Dermis microvascular lymphatic vessel endothelial cell (primary cell): ENCODE results near the gene RDM1. TPM values are rescaled to one million over a fixed set of nuclear protein-coding genes. Genes with fewer than 3 reads are reported as not detected.
A peak's percentile ranks its signal among the peaks of the same experiment; 100 is the strongest.

ENCODE experiments used
- DNase-seq, 2 donors: peaks; one replicate each; pipeline versions ENCODE4 v3.0.0 to v3.0.0-alpha.2; 2010; ENCODE audit warnings: low read depth in 2 of 2
- total RNA-seq: library from RNA; depleted of rRNA; stranded (reverse); fragments of >200 nt; gene quantifications from 2 replicates; pipeline ENCODE4 v1.2.1, GENCODE V29; 2014

The RDM1 gene
- total RNA-seq, 1 donor from 2014 or later = 0.13 TPM

DNA sequence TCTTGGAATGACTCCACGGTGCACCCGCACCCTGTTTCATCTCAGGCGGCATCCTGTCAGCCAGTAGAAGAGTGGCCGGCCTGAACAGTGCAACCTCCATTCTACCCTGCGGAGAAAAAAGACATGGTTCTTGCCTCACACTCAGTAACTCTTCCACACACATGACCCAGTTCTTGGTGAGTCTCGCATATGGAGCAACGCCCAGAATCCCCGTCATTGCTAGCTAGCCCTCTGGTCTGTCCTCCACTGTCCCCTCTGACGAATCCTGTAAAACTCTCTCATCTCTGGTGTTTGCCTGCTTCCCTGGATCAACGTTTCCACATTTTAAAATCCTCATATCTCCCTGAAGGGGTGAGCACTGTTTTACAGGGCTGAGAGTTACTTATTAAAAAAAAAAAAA, 4.2 kb upstream of the RDM1 start:
- DNase-seq = no peak

GRCh38 chr17:35932586-35932985, 2.0 kb upstream of the RDM1 start:
- no peak for DNase-seq

DNA sequence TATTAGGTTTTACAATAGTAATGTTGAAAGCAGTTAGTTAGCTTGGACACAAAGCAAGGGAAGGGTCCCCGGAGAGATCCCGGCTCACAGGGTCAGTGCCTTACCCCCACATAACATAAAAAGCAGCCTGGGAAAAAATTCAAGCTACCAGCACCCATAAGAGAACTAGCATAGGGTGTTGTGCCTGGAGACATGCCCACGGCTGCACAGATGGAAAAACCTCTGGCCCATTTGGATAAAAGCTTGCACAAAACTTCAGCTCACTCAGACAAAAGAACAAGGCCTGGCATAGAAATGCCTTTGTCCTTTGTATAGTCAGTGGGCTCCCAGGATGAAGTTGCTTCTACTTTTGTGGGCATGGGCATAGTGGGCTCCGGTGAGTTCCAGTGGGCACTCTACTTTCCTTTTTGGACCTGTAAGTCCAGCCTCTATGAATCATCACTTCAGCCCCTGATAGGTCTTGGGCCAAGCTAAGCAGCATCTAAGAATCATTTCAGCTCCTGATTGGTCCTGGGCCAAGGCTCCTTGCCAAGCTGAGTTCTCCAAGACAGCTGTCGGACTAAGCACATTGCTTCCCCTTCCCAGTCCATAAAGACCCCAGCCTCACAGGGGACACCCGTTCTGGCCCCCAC, 1.3 kb upstream of the RDM1 start:
- DNase-seq = peak in 1 of 2 donors; percentile 5

DNA sequence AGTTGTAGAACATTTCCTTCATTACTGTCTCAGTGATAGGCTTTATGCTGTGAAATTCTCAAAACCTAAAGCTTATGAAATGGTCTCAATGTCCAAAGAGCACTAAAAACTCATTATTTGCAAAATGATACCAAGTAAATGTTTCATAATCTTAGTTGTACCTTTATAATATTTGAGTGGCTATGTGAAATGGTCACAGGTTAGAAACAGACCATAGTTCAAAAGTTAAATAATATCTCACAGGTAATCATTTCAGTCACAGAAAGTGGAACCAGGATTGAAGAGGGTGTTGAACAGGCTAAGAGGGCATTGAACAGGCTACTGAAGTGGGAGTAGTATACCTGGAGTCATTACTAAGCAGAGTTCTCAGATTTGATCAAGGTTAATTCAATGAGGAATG, 2.9 kb downstream of the RDM1 start:
- no peak for DNase-seq

DNA sequence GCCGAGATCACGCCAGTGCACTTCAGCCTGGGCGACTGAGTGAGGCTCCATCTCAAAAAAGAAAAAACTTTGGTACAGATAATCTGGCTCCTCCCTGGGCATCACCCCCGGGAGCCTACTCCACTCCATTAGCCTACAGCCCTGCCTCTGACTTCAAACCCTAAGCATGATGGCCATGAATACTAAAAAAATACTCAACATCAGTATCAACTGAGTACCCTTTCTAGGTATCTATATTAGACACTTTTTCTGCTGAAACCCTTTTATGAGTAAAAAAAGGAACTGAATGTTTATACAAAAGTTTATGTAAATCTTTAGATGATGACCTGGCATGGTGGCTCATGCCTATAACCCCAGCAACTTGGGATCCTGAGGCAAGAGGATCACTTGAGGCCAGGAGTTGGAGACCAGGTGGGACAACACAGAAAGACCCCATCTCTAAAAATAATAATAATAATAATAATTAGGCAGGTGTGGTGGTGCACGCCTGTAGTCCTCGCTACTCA, 6.9 kb downstream of the RDM1 start:
- no peak for DNase-seq

- no peak for DNase-seq
These were observed 10.3 kb downstream of the RDM1 start for GRCh38 chr17:35920229-35920628.

DNA sequence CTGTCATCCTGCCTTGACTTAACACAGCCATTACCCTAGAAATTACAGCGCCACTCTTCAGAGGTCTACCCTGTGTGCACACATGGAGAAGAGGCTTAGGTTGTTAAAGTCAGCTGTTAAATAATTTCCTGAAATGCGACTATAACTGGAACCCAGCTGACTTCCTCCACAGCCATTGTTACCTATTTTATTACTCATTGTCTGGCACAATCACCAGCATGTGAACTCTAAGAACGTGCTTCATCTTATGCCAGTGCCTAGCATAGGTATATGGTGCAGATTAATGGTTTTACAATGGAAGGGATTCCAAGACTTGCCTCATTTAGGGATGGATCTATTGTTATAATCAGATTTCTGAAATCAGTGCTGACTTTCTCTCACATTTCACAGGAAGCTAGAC, 11.9 kb downstream of the RDM1 start:
- DNase-seq = peak; percentile 73 to 82

- DNase-seq = no peak
These were observed 12.9 kb downstream of the RDM1 start for GRCh38 chr17:35917519-35918213.

DNA sequence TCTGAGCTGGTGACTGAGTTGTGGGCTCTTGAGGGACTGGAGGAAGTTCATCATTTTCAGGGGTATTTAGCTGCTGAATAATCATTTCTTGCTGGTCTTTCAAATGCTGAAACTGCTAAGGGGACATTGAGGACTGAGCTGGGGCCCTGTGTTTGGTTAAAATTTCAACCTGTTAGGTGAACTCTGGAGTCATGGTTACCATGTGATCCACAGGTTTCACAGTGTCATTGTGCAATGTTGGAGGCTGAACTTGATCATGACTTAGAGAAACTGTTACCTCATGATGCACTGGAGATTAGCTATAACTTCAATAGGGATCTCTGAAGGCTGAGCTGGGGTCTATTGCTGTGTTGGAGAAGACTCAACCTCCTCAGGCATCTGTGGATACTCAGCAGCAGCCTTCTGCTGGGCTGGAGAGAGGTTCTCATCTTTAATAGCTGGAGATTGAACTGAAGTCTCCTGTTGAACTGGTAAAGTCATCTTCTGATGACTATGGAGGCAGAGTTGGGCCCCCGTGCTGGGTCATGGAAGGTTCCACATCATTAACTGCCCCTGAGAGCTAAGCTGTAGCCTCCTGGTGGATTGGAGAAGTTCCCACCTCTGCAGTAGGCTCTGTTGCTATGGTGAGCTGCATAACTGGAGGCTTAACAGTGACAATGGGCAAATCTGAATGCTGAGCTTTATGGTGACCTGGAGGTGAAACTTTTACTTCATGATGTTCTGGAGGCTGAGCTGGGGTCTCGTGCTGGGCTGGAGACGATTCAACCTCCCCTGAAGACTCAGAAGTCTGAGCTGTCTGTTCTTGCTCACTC, 15.2 kb downstream of the RDM1 start:
- DNase-seq = no peak

- no peak for DNase-seq
These were observed 16.2 kb downstream of the RDM1 start for GRCh38 chr17:35914354-35914753.

DNA sequence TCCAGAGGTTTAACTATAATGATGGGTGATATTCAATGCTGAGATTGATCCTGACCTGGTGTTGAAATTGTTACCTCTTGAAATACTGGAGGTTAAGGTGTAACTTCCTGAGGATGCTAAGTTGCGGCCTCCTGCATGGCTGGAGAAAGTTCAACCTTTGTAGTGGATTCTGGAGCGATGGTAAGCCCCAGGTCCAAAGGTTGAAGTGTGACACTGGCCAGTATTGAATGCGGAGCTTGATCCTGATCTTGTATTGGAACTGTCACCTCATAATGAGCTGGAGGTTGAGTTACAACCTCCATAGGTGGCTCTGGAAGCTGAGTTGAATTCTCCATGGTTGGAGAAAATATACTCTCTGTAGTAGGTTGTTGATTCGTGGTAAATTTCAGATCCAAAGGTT, 17.0 kb downstream of the RDM1 start:
- no peak for DNase-seq

- no peak for DNase-seq
These were observed 17.6 kb downstream of the RDM1 start for GRCh38 chr17:35912942-35913341.

DNA sequence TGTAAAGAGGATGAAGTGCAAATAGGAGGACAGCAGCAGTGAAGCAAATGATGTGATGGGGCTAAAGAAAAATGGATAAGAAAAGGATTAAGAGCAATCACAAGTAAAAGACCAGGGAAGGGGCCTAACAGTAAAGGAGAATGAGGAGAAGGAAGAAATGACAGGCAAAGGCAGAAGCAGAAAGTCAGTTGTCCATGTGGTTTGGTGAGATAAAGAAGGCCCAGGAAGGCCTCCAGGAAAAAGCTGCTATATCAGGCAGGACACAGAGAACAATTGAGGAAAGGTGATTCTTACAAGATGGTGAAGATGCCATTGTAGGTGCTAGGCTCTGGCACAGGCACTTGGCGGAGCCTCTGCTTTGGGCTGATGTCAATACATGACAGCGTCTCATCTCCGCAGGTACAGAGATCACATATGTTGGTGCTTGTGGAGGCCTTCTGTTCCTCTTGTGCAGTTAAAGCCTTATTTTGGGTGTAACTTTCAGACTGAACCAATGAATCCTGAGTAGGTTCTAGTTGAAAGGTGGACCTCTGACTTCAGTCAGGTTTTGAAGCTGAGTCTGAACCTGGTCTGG, 18.1 kb downstream of the RDM1 start:
- no peak for DNase-seq

DNA sequence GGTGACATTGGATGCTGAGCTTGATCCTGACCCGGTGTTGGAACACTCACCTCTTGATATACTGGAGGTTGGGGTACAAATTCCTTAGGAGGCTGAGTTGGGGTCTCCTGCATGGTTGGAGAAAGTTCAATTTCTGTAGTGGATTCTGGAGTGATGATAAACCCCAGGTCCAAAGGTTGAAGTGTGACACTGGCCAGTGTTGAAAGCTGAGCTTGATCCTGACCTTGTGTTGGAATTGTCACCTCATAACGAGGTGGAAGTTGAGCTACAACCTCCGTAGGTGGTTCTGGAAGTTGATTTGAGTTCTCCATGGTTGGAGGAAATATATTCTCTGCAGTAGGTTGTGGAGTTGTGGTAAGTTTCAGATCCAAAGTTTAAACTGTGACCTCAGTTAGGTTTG, 21.2 kb downstream of the RDM1 start:
- DNase-seq = no peak

GRCh38 chr17:35907691-35908090, 22.9 kb downstream of the RDM1 start:
- no peak for DNase-seq

DNA sequence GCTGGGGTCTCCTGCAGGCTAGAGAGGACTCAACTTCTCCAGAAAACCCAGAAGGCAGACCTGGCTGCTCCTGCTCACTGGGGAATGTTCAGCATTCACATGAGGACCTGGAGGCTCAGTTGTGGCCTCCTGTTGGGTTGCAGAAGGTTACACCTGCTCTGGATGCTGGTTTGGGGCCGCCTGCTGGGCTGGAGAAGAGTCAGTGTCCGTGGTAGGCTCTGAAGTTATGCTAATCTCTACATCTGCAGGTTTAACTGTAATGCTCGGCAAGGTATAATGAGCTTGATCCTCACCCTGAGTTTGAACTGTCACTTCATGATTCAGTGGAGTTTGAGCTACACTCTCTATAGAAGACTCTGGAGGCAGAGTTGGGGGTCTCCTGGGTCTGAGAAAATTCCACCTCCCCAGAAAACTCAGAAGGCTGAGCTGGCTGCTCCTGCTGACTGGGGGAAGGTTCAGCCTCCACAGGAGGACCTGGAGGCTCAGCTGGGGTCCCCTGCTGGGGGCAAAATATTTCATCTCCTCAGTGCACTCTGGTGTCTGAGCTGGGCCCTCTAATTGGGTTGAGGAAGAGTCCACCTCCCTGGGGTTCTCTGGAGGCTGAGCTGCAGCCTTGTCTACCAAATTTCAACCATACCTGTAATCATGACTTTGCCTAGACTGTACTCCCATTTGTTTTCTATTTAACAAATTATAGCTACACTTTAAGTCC, 23.5 kb downstream of the RDM1 start:
- DNase-seq = no peak

- no peak for DNase-seq
These were observed 24.2 kb downstream of the RDM1 start for GRCh38 chr17:35906191-35906925.

- no peak for DNase-seq
These were observed 27.1 kb downstream of the RDM1 start for GRCh38 chr17:35903451-35903850.

- no peak for DNase-seq
These were observed 28.9 kb downstream of the RDM1 start for GRCh38 chr17:35901631-35902175.

DNA sequence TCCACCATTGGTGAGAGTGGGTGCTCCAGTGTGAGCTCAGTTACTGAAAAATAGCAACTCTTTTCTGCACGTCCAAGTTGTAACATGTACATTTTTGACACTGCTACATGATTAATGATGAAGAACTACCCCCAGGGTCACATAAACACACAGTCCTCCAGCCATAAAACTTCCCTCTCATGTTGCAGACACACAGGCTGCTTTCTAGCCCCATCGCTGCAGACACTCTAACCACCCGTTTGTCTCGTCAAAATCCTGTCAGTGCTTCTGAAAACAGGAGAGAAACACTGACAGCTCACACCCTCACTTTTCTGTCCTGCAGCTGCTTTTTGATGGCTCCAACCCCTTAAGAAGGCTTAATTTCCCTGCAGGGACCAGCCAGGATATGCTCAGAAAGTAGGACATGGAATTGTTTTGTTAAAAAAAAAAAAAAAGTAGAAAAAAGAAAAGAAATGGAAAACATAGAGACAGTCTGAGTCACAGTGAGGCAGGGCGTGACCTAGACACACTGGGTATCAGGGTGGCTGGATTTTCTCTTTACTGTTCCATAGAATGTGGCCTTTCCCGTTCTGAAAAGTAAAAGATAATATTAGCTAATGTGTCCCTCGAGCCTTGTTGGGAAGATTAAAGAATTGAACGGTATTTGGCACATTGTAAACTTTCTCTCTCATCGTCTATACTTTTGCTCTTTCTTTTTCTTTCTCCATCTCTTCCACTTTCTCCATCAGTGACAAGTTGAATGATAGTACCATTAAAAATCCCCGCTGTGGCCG, 29.7 kb downstream of the RDM1 start:
- peak in 1 of 2 donors; percentile 37 for DNase-seq
